HFF-Myc (cell line): Measurements from ENCODE around the gene SPRED1.

Source experiments
- DNase-seq: peaks from one replicate; pipeline ENCODE4 v3.0.0-alpha.2; 2011; ENCODE audit warnings: low read depth; ENCODE audit errors: extremely low read depth
- H3K4me3 ChIP-seq: replicated peaks from 2 replicates; pipeline ENCODE4 v1.5.1; 2011; ENCODE audit warnings: low read depth, mild to moderate bottlenecking, control low read depth, low read length
- TF ChIP-seq, protein P1 (sequence below): IDR thresholded peaks from 2 replicates; pipeline ENCODE4 v1.5.1; 2012; ENCODE audit warnings: mild to moderate bottlenecking, low read depth, low read length, control low read depth; ENCODE audit errors: missing control alignments

SPRED1 gene

DNA sequence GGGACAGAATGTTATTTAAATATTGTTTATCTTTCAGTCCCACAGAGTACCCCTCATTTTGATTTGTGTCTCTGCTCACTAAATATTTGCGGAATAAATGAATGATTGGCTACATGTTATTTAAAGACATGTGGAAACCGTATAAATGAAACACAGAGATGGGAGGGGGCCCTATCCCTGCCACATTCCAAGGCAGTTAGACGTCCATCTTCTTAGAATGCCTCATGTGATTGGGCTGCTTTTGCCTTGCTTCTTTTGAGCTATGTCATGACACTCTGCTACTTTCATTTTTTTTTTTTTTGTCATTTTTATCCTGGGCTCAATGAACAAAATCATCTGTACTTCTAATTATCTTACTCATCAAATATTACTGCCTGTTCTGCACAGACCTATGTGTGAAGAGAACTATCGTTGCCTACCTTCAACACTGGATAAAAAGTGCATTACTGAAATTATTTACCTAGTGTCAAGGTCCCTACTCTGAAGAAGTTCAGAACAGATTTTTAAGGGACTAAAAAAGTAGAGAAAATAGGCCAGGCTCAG is 117.4 kb downstream of the SPRED1 start:
- no peak for DNase-seq
- TF ChIP-seq, protein P1, sequence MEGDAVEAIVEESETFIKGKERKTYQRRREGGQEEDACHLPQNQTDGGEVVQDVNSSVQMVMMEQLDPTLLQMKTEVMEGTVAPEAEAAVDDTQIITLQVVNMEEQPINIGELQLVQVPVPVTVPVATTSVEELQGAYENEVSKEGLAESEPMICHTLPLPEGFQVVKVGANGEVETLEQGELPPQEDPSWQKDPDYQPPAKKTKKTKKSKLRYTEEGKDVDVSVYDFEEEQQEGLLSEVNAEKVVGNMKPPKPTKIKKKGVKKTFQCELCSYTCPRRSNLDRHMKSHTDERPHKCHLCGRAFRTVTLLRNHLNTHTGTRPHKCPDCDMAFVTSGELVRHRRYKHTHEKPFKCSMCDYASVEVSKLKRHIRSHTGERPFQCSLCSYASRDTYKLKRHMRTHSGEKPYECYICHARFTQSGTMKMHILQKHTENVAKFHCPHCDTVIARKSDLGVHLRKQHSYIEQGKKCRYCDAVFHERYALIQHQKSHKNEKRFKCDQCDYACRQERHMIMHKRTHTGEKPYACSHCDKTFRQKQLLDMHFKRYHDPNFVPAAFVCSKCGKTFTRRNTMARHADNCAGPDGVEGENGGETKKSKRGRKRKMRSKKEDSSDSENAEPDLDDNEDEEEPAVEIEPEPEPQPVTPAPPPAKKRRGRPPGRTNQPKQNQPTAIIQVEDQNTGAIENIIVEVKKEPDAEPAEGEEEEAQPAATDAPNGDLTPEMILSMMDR: no peak
- no peak overlapping the region for H3K4me3 ChIP-seq

DNA sequence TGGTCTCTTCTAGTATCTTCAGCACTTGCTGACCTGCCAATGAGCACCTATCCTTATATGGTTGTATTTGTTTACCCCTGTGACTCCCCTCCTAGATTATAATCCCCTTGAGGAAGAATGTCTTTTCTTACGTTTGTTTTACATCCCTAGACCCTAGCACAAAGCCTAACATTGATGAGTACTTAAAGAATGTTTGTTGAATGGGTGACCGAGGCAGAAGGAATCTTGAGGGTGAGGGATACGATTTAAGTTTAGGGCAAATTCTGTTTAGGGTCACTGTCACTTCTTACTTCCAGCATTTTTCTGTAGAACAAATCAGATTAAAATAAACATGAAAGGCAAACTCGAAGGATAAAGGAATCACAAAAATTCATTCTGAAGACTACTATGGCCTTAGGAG is 120.4 kb downstream of the SPRED1 start:
- TF ChIP-seq, protein P1: no peak
- no peak overlapping the region for H3K4me3 ChIP-seq
- DNase-seq: no peak

DNA sequence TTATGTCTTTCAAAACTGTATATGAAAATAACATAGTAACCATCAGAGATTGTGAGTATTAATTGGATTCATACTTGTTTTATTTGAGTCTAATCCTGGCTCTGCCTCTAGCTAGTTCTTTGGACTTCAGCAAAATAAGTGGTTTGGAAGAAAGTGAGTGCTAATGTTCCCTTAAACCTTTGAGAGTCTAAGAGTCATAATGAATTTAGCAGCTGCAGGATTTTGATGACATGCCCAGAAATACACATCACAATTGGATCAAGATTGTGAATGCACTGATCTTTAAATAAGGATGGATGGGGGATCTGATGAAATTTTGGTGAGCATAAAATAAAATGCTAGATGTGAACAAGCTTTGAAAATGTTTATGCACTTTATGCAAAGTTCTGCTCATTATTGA is 121.4 kb downstream of the SPRED1 start:
- no peak overlapping the region for H3K4me3 ChIP-seq
- TF ChIP-seq, protein P1: no peak
- no peak for DNase-seq

DNA sequence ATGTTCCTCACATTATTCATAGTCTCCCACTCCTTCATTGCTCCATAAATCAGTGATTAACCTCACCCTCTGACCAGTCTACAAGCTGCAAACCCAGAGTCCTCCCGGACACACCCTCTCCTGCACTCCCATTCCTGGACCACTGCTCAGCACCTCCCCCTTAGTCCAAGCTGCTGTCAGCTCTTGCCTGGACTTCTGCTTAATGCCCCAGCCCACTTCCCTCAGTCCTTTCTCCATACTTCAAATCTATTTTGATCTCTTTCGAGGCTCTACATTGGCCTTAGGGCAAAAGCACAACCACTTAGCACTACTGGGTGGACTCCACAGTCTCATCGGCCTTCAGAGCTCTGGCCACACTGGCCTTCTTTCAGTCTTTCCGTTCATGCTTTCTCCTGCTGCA is 121.9 kb downstream of the SPRED1 start:
- no peak for DNase-seq
- no peak overlapping the region for H3K4me3 ChIP-seq
- TF ChIP-seq, protein P1: no peak

DNA sequence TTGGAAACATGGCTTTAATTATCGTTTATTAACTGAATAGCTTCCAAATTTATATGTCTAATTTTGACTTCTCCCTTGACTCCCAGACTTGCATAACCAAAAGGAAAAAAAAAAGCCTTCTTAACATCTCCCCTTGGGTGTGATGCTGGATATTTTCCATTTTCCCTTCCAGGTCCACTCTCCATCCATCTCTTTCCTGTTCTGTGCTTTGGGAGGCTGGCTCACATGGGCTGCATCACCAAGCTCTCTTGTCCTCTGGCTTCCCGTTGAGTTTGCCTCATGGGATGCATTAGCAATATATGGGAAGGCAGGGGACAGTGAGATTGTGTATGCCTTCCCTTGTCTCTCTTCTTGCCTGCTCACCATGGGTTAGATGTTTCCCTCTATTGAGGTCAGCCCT is 123.4 kb downstream of the SPRED1 start:
- TF ChIP-seq, protein P1: no peak
- no peak for DNase-seq
- no peak overlapping the region for H3K4me3 ChIP-seq

DNA sequence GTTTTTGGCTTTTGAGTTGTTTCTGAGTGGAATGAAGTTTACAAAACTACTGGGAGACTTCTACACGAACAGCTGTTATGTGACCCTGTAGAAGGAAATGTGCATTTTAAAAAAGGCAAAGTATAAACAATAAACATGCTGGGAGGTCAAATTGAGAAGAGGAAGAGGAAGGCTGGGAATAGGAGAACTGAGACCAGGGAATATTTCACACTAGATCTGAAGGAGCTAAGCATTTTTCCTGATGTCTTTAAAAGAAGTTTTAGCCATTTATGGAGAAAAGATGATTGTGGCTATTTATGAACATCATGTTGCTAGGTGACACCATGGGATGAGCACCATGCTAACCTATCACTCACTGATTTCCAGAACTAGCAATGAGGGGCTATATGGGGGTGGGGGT is 125.0 kb downstream of the SPRED1 start:
- no peak overlapping the region for H3K4me3 ChIP-seq
- no peak for DNase-seq
- TF ChIP-seq, protein P1: no peak

DNA sequence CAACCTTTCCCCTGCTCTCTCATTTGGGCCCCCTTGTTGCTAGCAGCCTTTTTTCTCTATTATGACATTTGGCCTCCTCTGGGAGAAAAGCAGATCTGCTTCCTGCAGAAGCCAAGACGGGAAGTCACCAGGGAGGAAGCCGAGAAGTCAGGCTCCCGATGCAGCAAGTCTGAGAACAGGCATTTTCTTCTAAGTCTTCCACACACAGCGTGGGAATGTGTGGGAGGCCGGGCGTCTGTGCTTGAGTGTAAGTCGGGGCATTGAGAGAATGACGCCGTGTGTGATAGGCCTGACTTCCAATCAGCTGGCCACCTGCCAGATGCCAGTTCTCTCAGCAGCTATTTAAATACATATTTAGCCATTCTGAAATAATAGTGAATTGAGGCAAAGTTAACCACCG is 125.5 kb downstream of the SPRED1 start:
- TF ChIP-seq, protein P1: no peak
- H3K4me3 ChIP-seq: no peak overlapping the region
- DNase-seq: no peak
